Caco-2 (cell line): ENCODE results near the gene NR2C2. TPM values are rescaled to one million over a fixed set of nuclear protein-coding genes. Genes with fewer than 3 reads are reported as not detected.

Source experiments
- BruUV-seq: library from RNA; stranded (reverse); fragments of 400-500 nt; replicated peaks from 2 replicates; lab custom pipeline; 2021; lab: Mats Ljungman, UMichigan
- CTCF ChIA-PET: fragments of 300-600 bp; sonication (Branson Sonifier 250); formaldehyde crosslinking; loops from one replicate; lab custom pipeline; 2022; ENCODE audit warnings: antibody characterized with exemption; lab: Charles Lee
- POLR2A ChIA-PET: fragments of 300-600 bp; sonication (Branson Sonifier 250); formaldehyde crosslinking; loops from one replicate; lab custom pipeline; 2022; ENCODE audit warnings: antibody characterized with exemption; lab: Charles Lee
- DNase-seq, 2 experiments: peaks; one replicate each; pipeline versions ENCODE4 v3.0.0 to v3.0.0-alpha.2; 2020 to 2022
- H3K27me3 ChIP-seq: replicated peaks from 2 replicates; pipeline ENCODE4 v1.6.0; 2011; ENCODE audit warnings: low read length; ENCODE audit not compliant: control insufficient read depth, insufficient read depth
- H3K36me3 ChIP-seq: 2 replicates; pipeline ENCODE4 v1.5.1; 2011; ENCODE audit warnings: low read length; ENCODE audit not compliant: control insufficient read depth, insufficient read depth
- H3K4me1 ChIP-seq: fragments of 250-450 bp; sonication (Bioruptor Pico); 2 replicates; pipeline ENCODE4 v1.5.1; 2020; ENCODE audit warnings: mild to moderate bottlenecking
- H3K4me3 ChIP-seq: 2 replicates; pipeline ENCODE4 v1.5.1; 2011; ENCODE audit warnings: low read depth, mild to moderate bottlenecking, control low read depth, low read length
- H3K9me3 ChIP-seq: fragments of 250-450 bp; sonication (Bioruptor Pico); 2 replicates; pipeline ENCODE4 v1.5.1; 2020; ENCODE audit warnings: mild to moderate bottlenecking, moderate library complexity
- H3K27ac Mint-ChIP-seq: one replicate; pipeline ENCODE4 v1.8.0; 2022; ENCODE audit warnings: mixed read lengths; ENCODE audit not compliant: unreplicated experiment
- H3K27me3 Mint-ChIP-seq: one replicate; pipeline ENCODE4 v1.8.0; 2022; ENCODE audit warnings: mixed read lengths; ENCODE audit not compliant: insufficient read depth, unreplicated experiment
- H3K36me3 Mint-ChIP-seq: one replicate; pipeline ENCODE4 v1.8.0; 2022; ENCODE audit warnings: mild to moderate bottlenecking, mixed read lengths; ENCODE audit not compliant: insufficient read depth, unreplicated experiment
- H3K4me1 Mint-ChIP-seq: one replicate; pipeline ENCODE4 v1.8.0; 2022; ENCODE audit warnings: low read depth, mixed read lengths; ENCODE audit not compliant: unreplicated experiment
- H3K4me3 Mint-ChIP-seq: one replicate; pipeline ENCODE4 v1.8.0; 2022; ENCODE audit warnings: mild to moderate bottlenecking, moderate library complexity, mixed read lengths; ENCODE audit not compliant: unreplicated experiment
- H3K9me3 Mint-ChIP-seq: one replicate; pipeline ENCODE4 v1.8.0; 2022; ENCODE audit warnings: mixed read lengths; ENCODE audit not compliant: unreplicated experiment
- CTCF ChIP-seq, 2 experiments: fragments of 200-600 bp in 1 of 2; IDR thresholded peaks; 1 replicate in 1 of 2; 2 replicates in 1 of 2; pipeline versions ENCODE4 v1.5.1 to v1.8.0; 2011 to 2022; ENCODE audit warnings: antibody characterized with exemption in 1 of 2, control low read depth in 1 of 2, inconsistent platforms in 1 of 2, low read depth in 1 of 2, low read length in 1 of 2, mild to moderate bottlenecking in 1 of 2, moderate library complexity in 1 of 2; ENCODE audit not compliant: insufficient read depth in 1 of 2, severe bottlenecking in 1 of 2, unreplicated experiment in 1 of 2
- intact Hi-C: fragments of 100-400 bp; cut with micrococcal nuclease; formaldehyde crosslinking; loops from one replicate; pipeline ENCODE4 v1.10.0; 2022; ENCODE audit not compliant: unreplicated experiment
- total RNA-seq: library from RNA; stranded (reverse); gene quantifications from 2 replicates; pipeline ENCODE4 v1.2.3, GENCODE V29; 2022

The NR2C2 gene
- total RNA-seq, 1 experiment from 2014 or later: 37.0 TPM

GRCh38 chr3:14946236-14946635, 1.1 kb upstream of the NR2C2 start:
- H3K36me3 Mint-ChIP-seq: peaks cover 26% of the 10 kb centered on the region
- DNase-seq: no peak
- peaks cover 8% of the 10 kb centered on the region for H3K4me1 Mint-ChIP-seq
- peak overlapping the region; percentile 80 for H3K4me3 ChIP-seq
- H3K9me3 ChIP-seq: no peaks in the 10 kb centered on the region
- no peaks in the 10 kb centered on the region for H3K27me3 Mint-ChIP-seq
- no peaks in the 10 kb centered on the region for H3K36me3 ChIP-seq
- TF ChIP-seq CTCF (IDR thresholded peaks at IDR 0.05; ENCODE audit: insufficient read depth in 1 of 2, low read depth in 1 of 2, low read length in 1 of 2, severe bottlenecking in 1 of 2, unreplicated experiment in 1 of 2): no peak
- no peaks in the 10 kb centered on the region for H3K27me3 ChIP-seq
- TSS peak; percentile 48 for BruUV-seq
- no peaks in the 10 kb centered on the region for H3K4me1 ChIP-seq
- CTCF ChIA-PET: interaction anchor here (0.9 kb wide), 1 partner anchor 165 kb away, joined by 3 read pairs; no protein-coding TSS in a partner anchor
- intact Hi-C loops: loop anchor here (10.0 kb wide), 1 partner anchor 259 kb away; the partner anchor contains the start of gene CAPN7
- peak overlapping the region; percentile 97 for H3K4me3 Mint-ChIP-seq
- H3K9me3 Mint-ChIP-seq: no peaks in the 10 kb centered on the region
- POLR2A ChIA-PET: interaction anchor here (0.6 kb wide), 1 partner anchor 44 kb away, joined by 3 read pairs; no protein-coding TSS in a partner anchor
- H3K27ac Mint-ChIP-seq: peak overlapping the region; percentile 90

- no peaks in the 10 kb centered on the region for H3K4me1 ChIP-seq
- intact Hi-C loops: loop anchor here (10.0 kb wide), 1 partner anchor 258 kb away; the partner anchor contains the start of gene CAPN7
- Mint-ChIP-seq H3K4me1 (peaks cover 8% of the 10 kb centered on the region), H3K9me3 (no peaks in the 10 kb centered on the region), H3K4me3 (peak overlapping the region; percentile 97), H3K36me3 (peaks cover 26% of the 10 kb centered on the region), H3K27ac (peak overlapping the region; percentile 90), H3K27me3 (no peaks in the 10 kb centered on the region)
- H3K9me3 ChIP-seq: no peaks in the 10 kb centered on the region
- TF ChIP-seq CTCF (IDR thresholded peaks at IDR 0.05; ENCODE audit: insufficient read depth in 1 of 2, low read depth in 1 of 2, low read length in 1 of 2, severe bottlenecking in 1 of 2, unreplicated experiment in 1 of 2): no peak
- no peaks in the 10 kb centered on the region for H3K27me3 ChIP-seq
- peak overlapping the region; percentile 80 for H3K4me3 ChIP-seq
- ChIA-PET POLR2A (no interaction called here), CTCF (interaction anchor here (0.9 kb wide), 1 partner anchor 166 kb away, joined by 3 read pairs; no protein-coding TSS in a partner anchor)
- BruUV-seq: no TSS peak
- no peak for DNase-seq
- no peaks in the 10 kb centered on the region for H3K36me3 ChIP-seq
Measured at GRCh38 chr3:14946739-14947099, 664 bp upstream of the NR2C2 start.

- no peaks in the 10 kb centered on the region for H3K4me1 ChIP-seq
- no peaks in the 10 kb centered on the region for H3K36me3 ChIP-seq
- CTCF ChIA-PET: interaction anchor here (0.6 kb wide), 1 partner anchor 157 kb away, joined by 3 read pairs; no protein-coding TSS in a partner anchor
- no peaks in the 10 kb centered on the region for H3K27me3 Mint-ChIP-seq
- peak overlapping the region; percentile 100 for H3K27ac Mint-ChIP-seq
- intact Hi-C loops: loop anchor here (10.0 kb wide), 1 partner anchor 257 kb away; the partner anchor contains the start of gene CAPN7
- POLR2A ChIA-PET: interaction anchor here (0.6 to 1.0 kb wide), 5 partner anchors 16 to 688 kb away, joined by 3 to 5 read pairs (median 4); partner anchors contain the start of gene MRPS25
- DNase-seq: peak; percentile 96 to 97
- no peak for TF ChIP-seq CTCF (IDR thresholded peaks at IDR 0.05; ENCODE audit: insufficient read depth in 1 of 2, low read depth in 1 of 2, low read length in 1 of 2, severe bottlenecking in 1 of 2, unreplicated experiment in 1 of 2)
- peak overlapping the region; percentile 80 for H3K4me3 ChIP-seq
- peak overlapping the region; percentile 97 for H3K4me3 Mint-ChIP-seq
- no peaks in the 10 kb centered on the region for H3K9me3 ChIP-seq
- peaks cover 26% of the 10 kb centered on the region for H3K36me3 Mint-ChIP-seq
- H3K4me1 Mint-ChIP-seq: peaks cover 8% of the 10 kb centered on the region
- H3K9me3 Mint-ChIP-seq: no peaks in the 10 kb centered on the region
- no peaks in the 10 kb centered on the region for H3K27me3 ChIP-seq
- no TSS peak for BruUV-seq
Measured at GRCh38 chr3:14947886-14948608, 664 bp downstream of the NR2C2 start.
